Measurements from ENCODE around the gene CEP57L1. TPM values are rescaled to one million over a fixed set of nuclear protein-coding genes. Genes with fewer than 3 reads are reported as not detected.

The CEP57L1 gene
- total RNA-seq, 1 experiment from 2014 or later, result 20.7 TPM

DNA sequence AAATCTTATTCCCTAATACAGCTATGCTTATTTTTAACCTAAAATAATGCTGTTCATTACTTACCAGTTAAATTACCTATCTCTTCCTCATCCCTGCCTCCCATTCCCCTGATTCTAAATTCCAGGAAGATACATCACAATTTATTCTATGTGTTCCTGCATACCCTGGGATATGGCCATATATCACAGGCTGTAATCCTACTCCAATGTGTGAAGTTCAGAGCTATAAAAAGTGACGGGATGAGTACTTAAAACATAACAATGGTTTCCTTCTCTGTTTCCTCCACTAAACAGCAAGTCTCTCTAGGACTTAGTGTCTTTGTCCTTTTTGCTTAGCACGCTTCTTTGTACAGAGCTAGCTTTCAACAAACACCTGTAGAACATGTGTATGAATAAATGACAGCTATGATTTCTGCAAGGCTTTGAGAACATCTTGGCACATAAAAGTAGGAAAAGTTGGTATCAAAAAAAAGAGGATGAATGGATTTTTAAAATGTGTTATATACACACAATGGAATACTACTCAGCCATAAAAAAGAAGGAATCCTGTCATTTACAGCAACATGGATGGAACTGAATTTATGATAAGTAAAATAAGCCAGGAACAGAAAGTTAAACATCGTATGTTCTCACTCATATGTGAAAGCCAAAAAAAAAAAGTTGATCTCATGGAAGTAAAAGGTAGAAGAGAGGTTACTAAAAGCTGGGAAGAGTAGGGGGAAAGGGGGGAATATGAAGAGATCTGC is 46.5 kb upstream of the CEP57L1 start:
- Histone ChIP-seq H3K27me3 (ENCODE audit: insufficient read depth, low read length) (no peaks in the 10 kb centered on the region), H3K27ac (ENCODE audit: low read depth, low read length) (no peak overlapping the region), H3K9me2 (ENCODE audit: insufficient read depth) (no peaks in the 10 kb centered on the region), H2AFZ (ENCODE audit: low read depth, low read length, poor library complexity, severe bottlenecking) (no peak overlapping the region), H3K4me1 (ENCODE audit: control insufficient read depth in 1 of 2, insufficient read depth in 2 of 2, low read length in 2 of 2) (peaks cover 0 to 12% of the 10 kb centered on the region in 2 experiments; a peak in 2 of 4 replicates), H3K4me2 (ENCODE audit: low read length) (no peak overlapping the region), H3K9ac (ENCODE audit: low read length) (no peak overlapping the region), H3K4me3 (replicated peaks in 1 of 2; ENCODE audit: low read depth in 1 of 2, low read length in 2 of 2) (no peak overlapping the region), H3K79me2 (ENCODE audit: insufficient read depth, low read length) (no peaks in the 10 kb centered on the region), H3K9me3 (ENCODE audit: control insufficient read depth in 1 of 2, insufficient read depth in 1 of 2, low read depth in 1 of 2, low read length in 2 of 2) (no peaks in the 10 kb centered on the region), H4K20me1 (ENCODE audit: insufficient read depth) (no peaks in the 10 kb centered on the region), H3K36me3 (ENCODE audit: control insufficient read depth in 1 of 2, insufficient read depth in 2 of 2, low read length in 2 of 2) (no peaks in the 10 kb centered on the region)
- DNase-seq (ENCODE audit: low read depth, low spot score) (no peak), ATAC-seq (no peak)
- POLR2A ChIA-PET, result no interaction called here
- CTCF ChIA-PET, result no interaction called here
- TF ChIP-seq JUND (IDR thresholded peaks at IDR 0.05) (no peak), POLR2A (IDR thresholded peaks at IDR 0.05; ENCODE audit: borderline replicate concordance, extremely low read depth, insufficient read depth, insufficient read length) (no peak), EZH2 (IDR thresholded peaks at IDR 0.05) (no peak), EZH2phosphoT487 (IDR thresholded peaks at IDR 0.05; ENCODE audit: borderline replicate concordance) (no peak), SRF (IDR thresholded peaks at IDR 0.05; ENCODE audit: low read depth) (no peak), TCF7L2 (IDR thresholded peaks at IDR 0.05; ENCODE audit: borderline replicate concordance, extremely low read depth, insufficient read depth, insufficient read length) (no peak)
- TF ChIP-seq, protein P1, sequence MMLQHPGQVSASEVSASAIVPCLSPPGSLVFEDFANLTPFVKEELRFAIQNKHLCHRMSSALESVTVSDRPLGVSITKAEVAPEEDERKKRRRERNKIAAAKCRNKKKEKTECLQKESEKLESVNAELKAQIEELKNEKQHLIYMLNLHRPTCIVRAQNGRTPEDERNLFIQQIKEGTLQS (IDR thresholded peaks at IDR 0.05), result no peak
- intact Hi-C loops (cut with micrococcal nuclease), result no loop called here
- BruUV-seq (replicated peaks), result no TSS peak
- RAD21 ChIA-PET (ENCODE audit: low non-redundant PET in 1 of 2, low total read pairs in 2 of 2, uncharacterized antibody in 2 of 2, unreplicated experiment in 2 of 2), result no interaction called here

DNA sequence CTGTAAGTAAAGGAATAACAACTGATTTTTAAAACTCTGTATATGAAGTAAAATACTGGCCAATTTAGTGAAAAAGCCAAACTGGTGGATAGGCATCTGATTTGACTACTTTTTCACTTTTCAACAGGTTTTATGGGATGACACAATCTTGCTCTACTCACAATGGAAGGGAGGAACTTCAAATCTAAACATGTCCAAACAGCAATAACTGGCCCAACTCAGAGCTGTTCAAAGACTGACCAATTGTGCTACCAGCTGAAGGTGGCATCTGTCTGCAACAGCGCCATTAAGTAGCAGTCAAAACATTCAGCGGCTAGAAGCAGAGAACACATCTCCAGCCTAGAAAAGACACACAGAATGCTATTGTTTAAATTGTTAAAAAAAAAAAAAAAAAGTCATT is 45.3 kb upstream of the CEP57L1 start:
- CTCF ChIA-PET, result no interaction called here
- intact Hi-C loops (cut with micrococcal nuclease), result no loop called here
- no peak for DNase-seq (ENCODE audit: low read depth, low spot score)
- TF ChIP-seq ZNF274 (IDR thresholded peaks at IDR 0.05; ENCODE audit: low read depth, low read length) (no peak), ZFX (IDR thresholded peaks at IDR 0.05) (no peak), SP1 (IDR thresholded peaks at IDR 0.05; ENCODE audit: low read depth) (no peak), POLR2AphosphoS5 (IDR thresholded peaks at IDR 0.05; ENCODE audit: low read depth, low read length) (no peak), CEBPB (IDR thresholded peaks at IDR 0.05; ENCODE audit: low read depth) (no peak), JUND (IDR thresholded peaks at IDR 0.05) (no peak), CBX3 (IDR thresholded peaks at IDR 0.05; ENCODE audit: low read depth) (no peak), EZH2phosphoT487 (IDR thresholded peaks at IDR 0.05; ENCODE audit: borderline replicate concordance) (no peak), FOSL1 (IDR thresholded peaks at IDR 0.05; ENCODE audit: low read depth) (no peak), SIN3A (IDR thresholded peaks at IDR 0.05; ENCODE audit: low read depth) (no peak), SRF (IDR thresholded peaks at IDR 0.05; ENCODE audit: low read depth) (no peak), RAD21 (IDR thresholded peaks at IDR 0.05; ENCODE audit: low read depth) (no peak)
- TF ChIP-seq, protein P2, sequence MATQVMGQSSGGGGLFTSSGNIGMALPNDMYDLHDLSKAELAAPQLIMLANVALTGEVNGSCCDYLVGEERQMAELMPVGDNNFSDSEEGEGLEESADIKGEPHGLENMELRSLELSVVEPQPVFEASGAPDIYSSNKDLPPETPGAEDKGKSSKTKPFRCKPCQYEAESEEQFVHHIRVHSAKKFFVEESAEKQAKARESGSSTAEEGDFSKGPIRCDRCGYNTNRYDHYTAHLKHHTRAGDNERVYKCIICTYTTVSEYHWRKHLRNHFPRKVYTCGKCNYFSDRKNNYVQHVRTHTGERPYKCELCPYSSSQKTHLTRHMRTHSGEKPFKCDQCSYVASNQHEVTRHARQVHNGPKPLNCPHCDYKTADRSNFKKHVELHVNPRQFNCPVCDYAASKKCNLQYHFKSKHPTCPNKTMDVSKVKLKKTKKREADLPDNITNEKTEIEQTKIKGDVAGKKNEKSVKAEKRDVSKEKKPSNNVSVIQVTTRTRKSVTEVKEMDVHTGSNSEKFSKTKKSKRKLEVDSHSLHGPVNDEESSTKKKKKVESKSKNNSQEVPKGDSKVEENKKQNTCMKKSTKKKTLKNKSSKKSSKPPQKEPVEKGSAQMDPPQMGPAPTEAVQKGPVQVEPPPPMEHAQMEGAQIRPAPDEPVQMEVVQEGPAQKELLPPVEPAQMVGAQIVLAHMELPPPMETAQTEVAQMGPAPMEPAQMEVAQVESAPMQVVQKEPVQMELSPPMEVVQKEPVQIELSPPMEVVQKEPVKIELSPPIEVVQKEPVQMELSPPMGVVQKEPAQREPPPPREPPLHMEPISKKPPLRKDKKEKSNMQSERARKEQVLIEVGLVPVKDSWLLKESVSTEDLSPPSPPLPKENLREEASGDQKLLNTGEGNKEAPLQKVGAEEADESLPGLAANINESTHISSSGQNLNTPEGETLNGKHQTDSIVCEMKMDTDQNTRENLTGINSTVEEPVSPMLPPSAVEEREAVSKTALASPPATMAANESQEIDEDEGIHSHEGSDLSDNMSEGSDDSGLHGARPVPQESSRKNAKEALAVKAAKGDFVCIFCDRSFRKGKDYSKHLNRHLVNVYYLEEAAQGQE (IDR thresholded peaks at IDR 0.05; ENCODE audit: low read depth), result no peak
- TF ChIP-seq, protein P3, sequence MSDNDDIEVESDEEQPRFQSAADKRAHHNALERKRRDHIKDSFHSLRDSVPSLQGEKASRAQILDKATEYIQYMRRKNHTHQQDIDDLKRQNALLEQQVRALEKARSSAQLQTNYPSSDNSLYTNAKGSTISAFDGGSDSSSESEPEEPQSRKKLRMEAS (IDR thresholded peaks at IDR 0.05), result no peak

More for the DNA sequence above, 45.3 kb upstream of the CEP57L1 start:
- H3K27me3 ChIP-seq (ENCODE audit: insufficient read depth, low read length), result no peaks in the 10 kb centered on the region
- H3K27ac ChIP-seq (ENCODE audit: low read depth, low read length), result no peak overlapping the region
- H3K9me2 ChIP-seq (ENCODE audit: insufficient read depth), result no peaks in the 10 kb centered on the region
- H2AFZ ChIP-seq (ENCODE audit: low read depth, low read length, poor library complexity, severe bottlenecking), result no peak overlapping the region
- H3K4me3 ChIP-seq (replicated peaks in 1 of 2; ENCODE audit: low read depth in 1 of 2, low read length in 2 of 2), result no peak overlapping the region
- no peaks in the 10 kb centered on the region for H3K9me3 ChIP-seq (ENCODE audit: control insufficient read depth in 1 of 2, insufficient read depth in 1 of 2, low read depth in 1 of 2, low read length in 2 of 2)
- H3K9ac ChIP-seq (ENCODE audit: low read length), result no peak overlapping the region
- POLR2A ChIA-PET, result no interaction called here
- RAD21 ChIA-PET (ENCODE audit: low non-redundant PET in 1 of 2, low total read pairs in 2 of 2, uncharacterized antibody in 2 of 2, unreplicated experiment in 2 of 2), result no interaction called here
- no peaks in the 10 kb centered on the region for H4K20me1 ChIP-seq (ENCODE audit: insufficient read depth)
- no peaks in the 10 kb centered on the region for H3K79me2 ChIP-seq (ENCODE audit: insufficient read depth, low read length)
- peaks cover 0 to 12% of the 10 kb centered on the region in 2 experiments; a peak in 2 of 4 replicates for H3K4me1 ChIP-seq (ENCODE audit: control insufficient read depth in 1 of 2, insufficient read depth in 2 of 2, low read length in 2 of 2)
- BruUV-seq (replicated peaks), result no TSS peak
- H3K4me2 ChIP-seq (ENCODE audit: low read length), result no peak overlapping the region
- no peak for ATAC-seq
- H3K36me3 ChIP-seq (ENCODE audit: control insufficient read depth in 1 of 2, insufficient read depth in 2 of 2, low read length in 2 of 2), result no peaks in the 10 kb centered on the region

Measured in HCT116 (cell line).